HepG2 (cell line): ENCODE results near the gene CERS4. TPM values are rescaled to one million over a fixed set of nuclear protein-coding genes. Genes with fewer than 3 reads are reported as not detected.
A peak's percentile ranks its signal among the peaks of the same experiment; 100 is the strongest.

ENCODE experiments used
- CAMTA2 ChIP-seq: sonication (generic); formaldehyde crosslinking; IDR thresholded peaks from 2 replicates; pipeline ENCODE4 v1.4.0; 2020; ENCODE audit warnings: mild to moderate bottlenecking, missing genetic modification reagents, borderline replicate concordance
- ELF3 ChIP-seq: IDR thresholded peaks from 2 replicates; pipeline ENCODE4 v1.6.1; 2016; ENCODE audit warnings: missing genetic modification reagents, missing compliant biosample characterization
- KAT7 ChIP-seq: IDR thresholded peaks from 2 replicates; pipeline ENCODE4 v1.6.1; 2018; ENCODE audit warnings: borderline replicate concordance, missing compliant biosample characterization
- KDM2A ChIP-seq: sonication (generic); formaldehyde crosslinking; IDR thresholded peaks from 2 replicates; pipeline ENCODE4 v1.4.0; 2020; ENCODE audit warnings: low read depth, missing genetic modification reagents, borderline replicate concordance
- KDM5B ChIP-seq: sonication (generic); formaldehyde crosslinking; IDR thresholded peaks from 2 replicates; pipeline ENCODE4 v1.4.0; 2020; ENCODE audit warnings: missing genetic modification reagents, mild to moderate bottlenecking, borderline replicate concordance
- MED13 ChIP-seq: sonication (generic); formaldehyde crosslinking; IDR thresholded peaks from 2 replicates; pipeline ENCODE4 v1.5.0; 2020; ENCODE audit warnings: missing genetic modification reagents
- PITX1 ChIP-seq: sonication (generic); formaldehyde crosslinking; IDR thresholded peaks from 2 replicates; pipeline ENCODE4 v1.5.1; 2020; ENCODE audit warnings: mild to moderate bottlenecking, missing genetic modification reagents
- POGZ ChIP-seq: sonication (generic); formaldehyde crosslinking; IDR thresholded peaks from 2 replicates; pipeline ENCODE4 v1.4.0; 2020; ENCODE audit warnings: mild to moderate bottlenecking, missing genetic modification reagents
- SMC3 ChIP-seq: IDR thresholded peaks from 2 replicates; pipeline ENCODE4 v1.6.1; 2011; ENCODE audit warnings: low read length, improper control_type of control experiment
- ZFP37 ChIP-seq: sonication (generic); formaldehyde crosslinking; IDR thresholded peaks from 2 replicates; pipeline ENCODE4 v1.4.0; 2020; ENCODE audit warnings: missing genetic modification reagents, borderline replicate concordance
- ZNF251 ChIP-seq: sonication (generic); formaldehyde crosslinking; IDR thresholded peaks from 2 replicates; pipeline ENCODE4 v1.9.0; 2021; ENCODE audit warnings: mild to moderate bottlenecking, missing genetic modification reagents
- ZNF292 ChIP-seq: sonication (generic); formaldehyde crosslinking; IDR thresholded peaks from 2 replicates; pipeline ENCODE4 v1.8.1; 2022; ENCODE audit warnings: mild to moderate bottlenecking, low read depth, missing genetic modification reagents, borderline replicate concordance
- ZSCAN25 ChIP-seq: sonication (generic); formaldehyde crosslinking; IDR thresholded peaks from 2 replicates; pipeline ENCODE4 v1.8.0; 2022; ENCODE audit warnings: mild to moderate bottlenecking, missing genetic modification reagents
- ZSCAN29 ChIP-seq: sonication (generic); formaldehyde crosslinking; conservative IDR thresholded peaks from 2 replicates; pipeline ENCODE4 v1.4.0; 2020; ENCODE audit warnings: mild to moderate bottlenecking, missing genetic modification reagents
- polyA plus RNA-seq, 8 experiments: library from polyadenylated mRNA; depleted of rRNA in 3 of 8; stranded (reverse) in 7 of 8; unstranded in 1 of 8; fragments of >200 nt; fragmentation: Illumina TruSeq in 4 of 8; extraction: Trizol in 4 of 8; gene quantifications; 2 replicates each; pipeline versions ENCODE4 v1.2.1 to v1.2.3, GENCODE V29; 2011 to 2016; ENCODE audit warnings: low read depth in 4 of 8, missing spikeins in 1 of 8, mixed read lengths in 1 of 8; ENCODE audit not compliant: insufficient read depth in 1 of 8
- total RNA-seq, 5 experiments: library from RNA; depleted of rRNA; stranded (reverse); fragments of >200 nt; fragmentation: Illumina TruSeq; extraction: Trizol; gene quantifications; 2 replicates each; pipeline ENCODE4 v1.2.3, GENCODE V29; 2016; ENCODE audit warnings: low read depth in 1 of 5
- TF ChIP-seq, protein P1 (sequence below): sonication (generic); formaldehyde crosslinking; IDR thresholded peaks from 2 replicates; pipeline ENCODE4 v1.4.0; 2020; ENCODE audit warnings: mild to moderate bottlenecking, missing genetic modification reagents
- TF ChIP-seq, protein P2 (sequence below): sonication (generic); formaldehyde crosslinking; IDR thresholded peaks from 2 replicates; pipeline ENCODE4 v1.5.0; 2020; ENCODE audit warnings: mild to moderate bottlenecking, missing genetic modification reagents
- TF ChIP-seq, protein P3 (sequence below): sonication (generic); formaldehyde crosslinking; IDR thresholded peaks from 2 replicates; pipeline ENCODE4; 2020; ENCODE audit warnings: missing genetic modification reagents, mild to moderate bottlenecking, borderline replicate concordance
- TF ChIP-seq, protein P4 (sequence below): sonication (generic); formaldehyde crosslinking; IDR thresholded peaks from 2 replicates; pipeline ENCODE4 v1.5.1; 2020; ENCODE audit warnings: mild to moderate bottlenecking, moderate library complexity, missing genetic modification reagents

Gene CERS4
- total and polyA plus RNA-seq, 2 of the 13 experiments (the other 11 are each of a cell fraction or from before 2014, with no cell fraction given) = 74.7 to 83.5 TPM

DNA sequence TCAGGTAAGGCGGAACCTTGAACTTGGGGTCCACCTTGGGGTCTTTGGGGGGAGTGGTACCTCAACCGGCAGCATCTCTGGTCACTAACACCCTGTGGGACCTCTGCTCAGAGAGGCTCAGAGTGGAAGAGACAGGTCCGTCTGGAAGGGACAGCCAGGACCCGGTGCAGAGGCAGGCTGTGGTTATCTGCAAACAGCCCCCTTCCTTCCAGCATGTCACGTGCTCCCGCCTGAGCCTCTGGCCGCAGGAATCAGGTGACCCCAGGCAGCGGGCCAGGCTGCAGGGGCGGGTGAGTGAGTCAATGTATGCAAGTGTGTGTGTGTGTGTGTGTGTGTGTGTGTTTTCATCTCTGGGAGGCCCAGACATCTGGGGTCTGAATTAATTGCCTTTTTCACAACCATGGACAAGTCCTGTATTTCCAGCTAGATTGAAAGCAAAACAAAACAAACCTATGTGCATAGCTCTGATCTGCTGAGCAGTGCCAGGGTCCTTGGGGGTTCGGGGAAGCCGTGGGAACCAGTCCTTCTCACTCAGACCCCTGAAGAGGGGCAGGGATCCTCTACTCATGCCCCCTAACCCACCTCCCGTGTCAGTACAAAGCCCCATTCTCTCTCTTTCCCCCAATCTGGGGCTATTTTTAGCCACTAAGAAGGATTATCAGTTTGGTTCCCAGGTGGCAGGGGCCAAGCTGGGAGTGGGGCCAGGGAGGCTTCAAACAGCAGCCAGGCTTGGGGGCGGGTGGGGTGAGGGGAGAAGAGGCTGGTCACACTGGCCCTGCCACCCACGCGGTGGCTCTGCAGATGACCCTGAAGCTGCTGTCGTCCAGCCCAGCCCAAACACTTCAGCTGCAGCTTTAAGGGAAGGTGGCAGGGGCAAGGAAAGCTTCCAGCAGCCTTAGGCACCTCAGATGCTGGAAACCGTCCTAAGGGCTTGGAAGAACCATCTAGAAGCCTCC is 31.4 kb downstream of the CERS4 start (continued):
- TF ChIP-seq, protein P1, sequence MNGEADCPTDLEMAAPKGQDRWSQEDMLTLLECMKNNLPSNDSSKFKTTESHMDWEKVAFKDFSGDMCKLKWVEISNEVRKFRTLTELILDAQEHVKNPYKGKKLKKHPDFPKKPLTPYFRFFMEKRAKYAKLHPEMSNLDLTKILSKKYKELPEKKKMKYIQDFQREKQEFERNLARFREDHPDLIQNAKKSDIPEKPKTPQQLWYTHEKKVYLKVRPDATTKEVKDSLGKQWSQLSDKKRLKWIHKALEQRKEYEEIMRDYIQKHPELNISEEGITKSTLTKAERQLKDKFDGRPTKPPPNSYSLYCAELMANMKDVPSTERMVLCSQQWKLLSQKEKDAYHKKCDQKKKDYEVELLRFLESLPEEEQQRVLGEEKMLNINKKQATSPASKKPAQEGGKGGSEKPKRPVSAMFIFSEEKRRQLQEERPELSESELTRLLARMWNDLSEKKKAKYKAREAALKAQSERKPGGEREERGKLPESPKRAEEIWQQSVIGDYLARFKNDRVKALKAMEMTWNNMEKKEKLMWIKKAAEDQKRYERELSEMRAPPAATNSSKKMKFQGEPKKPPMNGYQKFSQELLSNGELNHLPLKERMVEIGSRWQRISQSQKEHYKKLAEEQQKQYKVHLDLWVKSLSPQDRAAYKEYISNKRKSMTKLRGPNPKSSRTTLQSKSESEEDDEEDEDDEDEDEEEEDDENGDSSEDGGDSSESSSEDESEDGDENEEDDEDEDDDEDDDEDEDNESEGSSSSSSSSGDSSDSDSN (CRISPR knock-in tag) = no peak
- peak; percentile 74; the same call in 1 of the 2 replicates for TF ChIP-seq KDM2A (CRISPR knock-in tag)
- no peak for TF ChIP-seq ZSCAN29 (CRISPR knock-in tag)
- TF ChIP-seq MED13 = no peak
- no peak; the same call in 1 of the 2 replicates for TF ChIP-seq ZFP37 (CRISPR knock-in tag)
- TF ChIP-seq KDM5B (CRISPR knock-in tag) = no peak; the same call in 1 of the 2 replicates
- TF ChIP-seq ELF3 (CRISPR knock-in tag) = peak; percentile 58; the same call in 1 of the 2 replicates
- TF ChIP-seq, protein P2, sequence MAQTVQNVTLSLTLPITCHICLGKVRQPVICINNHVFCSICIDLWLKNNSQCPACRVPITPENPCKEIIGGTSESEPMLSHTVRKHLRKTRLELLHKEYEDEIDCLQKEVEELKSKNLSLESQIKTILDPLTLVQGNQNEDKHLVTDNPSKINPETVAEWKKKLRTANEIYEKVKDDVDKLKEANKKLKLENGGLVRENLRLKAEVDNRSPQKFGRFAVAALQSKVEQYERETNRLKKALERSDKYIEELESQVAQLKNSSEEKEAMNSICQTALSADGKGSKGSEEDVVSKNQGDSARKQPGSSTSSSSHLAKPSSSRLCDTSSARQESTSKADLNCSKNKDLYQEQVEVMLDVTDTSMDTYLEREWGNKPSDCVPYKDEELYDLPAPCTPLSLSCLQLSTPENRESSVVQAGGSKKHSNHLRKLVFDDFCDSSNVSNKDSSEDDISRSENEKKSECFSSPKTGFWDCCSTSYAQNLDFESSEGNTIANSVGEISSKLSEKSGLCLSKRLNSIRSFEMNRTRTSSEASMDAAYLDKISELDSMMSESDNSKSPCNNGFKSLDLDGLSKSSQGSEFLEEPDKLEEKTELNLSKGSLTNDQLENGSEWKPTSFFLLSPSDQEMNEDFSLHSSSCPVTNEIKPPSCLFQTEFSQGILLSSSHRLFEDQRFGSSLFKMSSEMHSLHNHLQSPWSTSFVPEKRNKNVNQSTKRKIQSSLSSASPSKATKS (CRISPR knock-in tag) = no peak
- TF ChIP-seq PITX1 (CRISPR knock-in tag) = peak; percentile 78; the same call in 1 of the 2 replicates
- TF ChIP-seq CAMTA2 (CRISPR knock-in tag) = no peak
- TF ChIP-seq POGZ (CRISPR knock-in tag) = peak; percentile 41; the same call in 1 of the 2 replicates
- TF ChIP-seq ZSCAN25 (CRISPR knock-in tag) = peak; percentile 95
- TF ChIP-seq KAT7 (CRISPR knock-in tag) = no peak
- TF ChIP-seq, protein P3, sequence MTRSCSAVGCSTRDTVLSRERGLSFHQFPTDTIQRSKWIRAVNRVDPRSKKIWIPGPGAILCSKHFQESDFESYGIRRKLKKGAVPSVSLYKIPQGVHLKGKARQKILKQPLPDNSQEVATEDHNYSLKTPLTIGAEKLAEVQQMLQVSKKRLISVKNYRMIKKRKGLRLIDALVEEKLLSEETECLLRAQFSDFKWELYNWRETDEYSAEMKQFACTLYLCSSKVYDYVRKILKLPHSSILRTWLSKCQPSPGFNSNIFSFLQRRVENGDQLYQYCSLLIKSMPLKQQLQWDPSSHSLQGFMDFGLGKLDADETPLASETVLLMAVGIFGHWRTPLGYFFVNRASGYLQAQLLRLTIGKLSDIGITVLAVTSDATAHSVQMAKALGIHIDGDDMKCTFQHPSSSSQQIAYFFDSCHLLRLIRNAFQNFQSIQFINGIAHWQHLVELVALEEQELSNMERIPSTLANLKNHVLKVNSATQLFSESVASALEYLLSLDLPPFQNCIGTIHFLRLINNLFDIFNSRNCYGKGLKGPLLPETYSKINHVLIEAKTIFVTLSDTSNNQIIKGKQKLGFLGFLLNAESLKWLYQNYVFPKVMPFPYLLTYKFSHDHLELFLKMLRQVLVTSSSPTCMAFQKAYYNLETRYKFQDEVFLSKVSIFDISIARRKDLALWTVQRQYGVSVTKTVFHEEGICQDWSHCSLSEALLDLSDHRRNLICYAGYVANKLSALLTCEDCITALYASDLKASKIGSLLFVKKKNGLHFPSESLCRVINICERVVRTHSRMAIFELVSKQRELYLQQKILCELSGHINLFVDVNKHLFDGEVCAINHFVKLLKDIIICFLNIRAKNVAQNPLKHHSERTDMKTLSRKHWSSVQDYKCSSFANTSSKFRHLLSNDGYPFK (CRISPR knock-in tag) = no peak; the same call in 1 of the 2 replicates
- 0 out of 2 replicates have a peak, but pooled peaks have one; percentile 9 for TF ChIP-seq SMC3
- TF ChIP-seq, protein P4, sequence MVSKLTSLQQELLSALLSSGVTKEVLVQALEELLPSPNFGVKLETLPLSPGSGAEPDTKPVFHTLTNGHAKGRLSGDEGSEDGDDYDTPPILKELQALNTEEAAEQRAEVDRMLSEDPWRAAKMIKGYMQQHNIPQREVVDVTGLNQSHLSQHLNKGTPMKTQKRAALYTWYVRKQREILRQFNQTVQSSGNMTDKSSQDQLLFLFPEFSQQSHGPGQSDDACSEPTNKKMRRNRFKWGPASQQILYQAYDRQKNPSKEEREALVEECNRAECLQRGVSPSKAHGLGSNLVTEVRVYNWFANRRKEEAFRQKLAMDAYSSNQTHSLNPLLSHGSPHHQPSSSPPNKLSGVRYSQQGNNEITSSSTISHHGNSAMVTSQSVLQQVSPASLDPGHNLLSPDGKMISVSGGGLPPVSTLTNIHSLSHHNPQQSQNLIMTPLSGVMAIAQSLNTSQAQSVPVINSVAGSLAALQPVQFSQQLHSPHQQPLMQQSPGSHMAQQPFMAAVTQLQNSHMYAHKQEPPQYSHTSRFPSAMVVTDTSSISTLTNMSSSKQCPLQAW = peak; percentile 87
- no peak for TF ChIP-seq ZNF251
- TF ChIP-seq ZNF292 = peak; percentile 93; the same call in 1 of the 2 replicates
